GM18951 (cell line): Measurements from ENCODE around the gene YBX1.
"Not testable (repeated sequence)": the region's sequence is repeated elsewhere in the genome, so short reads cannot be mapped to it uniquely, and the experiment has no call there.

Experiments
- POLR2A ChIP-seq: IDR thresholded peaks from 4 replicates; pipeline ENCODE4 v1.6.1; 2011; ENCODE audit warnings: mild to moderate bottlenecking; ENCODE audit not compliant: insufficient read length, insufficient read depth; ENCODE audit errors: extremely low read depth
- in situ Hi-C: fragments of 300-500 bp; cut with MboI; formaldehyde crosslinking; loops from one replicate; pipeline ENCODE4 v1.12.0; 2022; ENCODE audit warnings: low sequenced_read_pairs, mixed read lengths, inconsistent platforms; ENCODE audit not compliant: unreplicated experiment

The YBX1 gene

DNA sequence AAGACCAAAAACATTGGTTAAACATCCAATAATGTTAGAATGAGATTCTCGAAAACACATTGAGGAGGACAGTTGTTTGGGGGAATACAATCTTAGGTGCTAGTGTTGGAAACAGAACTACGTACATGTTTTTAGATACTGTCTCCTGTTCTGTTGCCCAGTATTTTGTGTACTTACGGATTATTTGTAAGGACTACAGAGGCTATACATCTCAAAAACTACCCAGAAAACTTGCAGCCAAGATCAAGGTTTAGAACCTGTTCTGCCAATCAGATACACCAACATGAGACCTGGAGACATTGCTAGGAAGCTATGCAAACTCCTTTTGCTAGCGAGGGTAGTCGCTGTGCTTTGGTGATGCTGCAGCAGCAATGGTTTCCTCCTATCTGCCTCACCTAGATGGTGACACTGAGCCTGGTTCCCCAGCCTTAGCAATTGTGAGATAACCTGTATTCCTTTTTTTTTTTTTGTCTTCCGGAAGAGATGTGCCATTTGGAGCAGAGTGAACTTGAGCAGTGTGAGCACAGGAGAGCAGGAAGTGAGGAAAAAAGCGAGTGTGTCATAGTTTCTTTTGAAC lies 21.8 kb downstream of the YBX1 start:
- in situ Hi-C loops = no loop called here
- TF ChIP-seq POLR2A = no peak

DNA sequence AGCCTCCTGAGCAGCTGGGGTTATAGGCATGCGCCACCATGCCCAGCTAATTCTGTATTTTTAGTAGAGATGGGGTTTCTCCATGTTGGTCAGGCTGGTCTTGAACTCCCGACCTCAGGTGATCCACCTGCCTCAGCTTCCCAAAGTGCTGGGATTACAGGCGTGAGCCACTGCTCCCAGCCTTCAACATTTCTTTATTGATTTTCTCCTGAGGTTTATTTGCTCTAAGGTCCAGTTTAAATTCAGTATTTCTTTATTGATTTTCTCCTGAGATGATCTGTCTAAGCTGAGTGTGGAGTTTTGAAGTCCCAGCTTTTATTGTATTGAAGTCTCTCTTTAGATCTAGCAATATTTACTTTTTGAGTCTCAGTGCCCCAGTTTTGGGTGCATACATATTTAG lies 30.6 kb downstream of the YBX1 start:
- in situ Hi-C loops = not testable (repeated sequence)

DNA sequence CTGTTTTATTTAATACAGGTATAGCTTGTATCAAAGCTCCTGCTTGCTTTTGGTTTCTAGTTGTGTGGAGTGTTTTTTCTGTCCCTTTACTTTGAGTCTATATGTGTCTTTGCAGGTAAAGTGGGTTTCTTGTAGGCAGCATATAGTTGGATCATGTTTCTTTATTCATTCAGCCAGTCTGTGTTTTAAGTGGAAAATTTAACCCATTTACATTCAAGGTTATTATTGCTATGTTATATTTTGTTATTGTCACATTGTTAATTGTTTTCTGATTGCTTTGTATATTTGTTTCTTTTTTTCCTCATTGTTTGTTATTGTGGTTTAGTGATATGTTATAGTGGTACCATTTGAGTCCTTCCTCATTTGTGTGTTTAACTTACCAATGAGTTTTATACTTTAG lies 31.1 kb downstream of the YBX1 start:
- no peak for TF ChIP-seq POLR2A

DNA sequence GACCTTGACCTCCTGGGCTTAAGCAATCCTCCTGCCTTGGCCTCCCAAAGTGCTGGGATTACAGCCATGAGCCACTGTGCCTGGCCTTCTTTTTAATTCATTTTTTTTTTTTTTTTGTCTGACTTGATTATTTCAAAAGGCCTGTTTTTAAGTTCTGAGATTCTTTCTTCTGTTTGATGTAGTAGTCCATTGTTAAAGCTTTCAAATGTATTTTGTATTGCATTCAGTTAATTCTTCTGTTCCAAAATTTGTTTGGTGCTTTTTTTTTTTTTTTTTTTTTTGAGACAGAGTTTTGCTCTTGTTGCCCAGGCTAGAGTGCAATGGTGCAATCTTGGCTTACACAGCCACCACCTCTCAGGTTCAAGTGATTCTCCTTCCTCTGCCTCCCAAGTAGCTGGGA lies 32.2 kb downstream of the YBX1 start:
- in situ Hi-C loops = not testable (repeated sequence)

More for the DNA sequence above, 31.1 kb downstream of the YBX1 start:
- in situ Hi-C loops = no loop called here

DNA sequence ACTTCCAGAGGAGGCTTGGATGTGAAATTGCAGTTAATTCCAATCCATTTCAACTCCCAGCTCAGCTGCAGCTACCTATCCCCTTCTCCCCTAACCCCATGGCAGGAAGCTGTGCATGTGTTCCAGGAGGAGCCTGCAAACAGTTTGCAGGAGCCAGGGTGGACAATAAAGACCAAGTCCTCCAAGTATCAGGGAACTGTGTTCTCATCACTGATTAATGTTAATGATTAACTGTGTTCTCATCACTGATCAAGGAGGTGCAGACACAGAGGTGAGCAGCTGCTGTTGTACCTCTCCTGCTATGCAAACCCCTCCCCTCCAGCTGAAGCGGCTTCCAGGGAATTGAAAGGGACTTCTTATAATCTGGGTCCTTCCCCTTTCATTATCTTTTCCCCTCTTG lies 38.6 kb downstream of the YBX1 start:
- in situ Hi-C loops = no loop called here
- no peak for TF ChIP-seq POLR2A

DNA sequence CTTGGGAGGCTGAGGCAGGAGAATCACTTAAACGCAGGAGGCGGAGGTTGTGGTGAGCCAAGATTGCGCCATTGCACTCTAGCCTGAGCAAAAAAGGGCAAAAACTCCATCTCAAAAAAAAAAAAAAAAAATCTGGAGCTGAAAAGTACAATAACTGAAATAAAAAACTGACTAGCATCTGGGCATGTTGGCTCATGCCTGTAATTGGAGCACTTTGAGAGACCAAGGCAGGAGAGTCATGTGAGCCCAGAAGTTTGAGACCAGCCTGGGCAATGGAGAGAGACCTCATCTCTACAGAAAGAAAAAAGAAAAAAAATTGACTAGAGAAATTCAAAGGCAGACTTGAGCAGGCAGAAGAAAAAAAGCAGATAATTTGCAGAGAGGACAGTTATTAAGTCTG lies 39.7 kb downstream of the YBX1 start:
- in situ Hi-C loops = no loop called here
- TF ChIP-seq POLR2A = no peak

DNA sequence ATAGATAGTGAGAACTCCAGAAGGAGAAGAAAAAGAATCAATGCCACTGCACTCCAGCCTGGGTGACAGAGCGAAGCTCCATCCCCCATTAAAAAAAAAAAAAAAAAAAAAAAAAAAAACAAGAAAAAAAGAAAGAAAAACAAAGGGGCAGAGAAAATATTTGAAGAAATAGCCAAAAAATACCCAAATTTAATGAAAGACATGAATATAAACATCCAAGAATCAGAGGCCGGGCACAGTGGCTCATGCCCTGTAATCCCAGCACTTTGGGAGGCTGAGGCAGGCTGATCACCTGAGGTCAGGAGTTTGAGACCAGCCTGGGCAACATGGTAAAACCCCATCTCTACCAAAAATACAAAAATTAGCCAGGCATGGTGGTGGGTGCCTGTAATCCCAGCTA lies 40.2 kb downstream of the YBX1 start:
- in situ Hi-C loops = not testable (repeated sequence)

DNA sequence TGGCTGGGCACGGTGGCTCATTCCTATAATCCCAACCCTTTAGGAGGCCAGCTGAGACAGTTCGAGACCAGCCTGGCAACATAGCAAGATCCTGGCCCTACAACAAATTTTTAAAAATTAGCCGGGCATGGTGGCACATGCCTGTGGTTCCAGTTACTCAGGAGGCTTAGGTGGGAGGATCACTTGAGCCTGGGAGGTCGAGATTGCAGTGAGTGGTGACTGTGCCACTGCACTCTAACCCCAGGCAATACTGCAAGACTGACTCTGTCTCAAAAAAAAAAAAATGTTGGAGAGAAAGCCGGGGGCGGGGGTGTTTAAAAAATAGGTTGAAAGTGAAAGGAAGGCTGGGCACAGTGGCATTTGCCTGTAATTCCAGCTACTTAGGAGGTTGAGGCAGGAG lies 41.3 kb downstream of the YBX1 start:
- in situ Hi-C loops = no loop called here
- TF ChIP-seq POLR2A = no peak

DNA sequence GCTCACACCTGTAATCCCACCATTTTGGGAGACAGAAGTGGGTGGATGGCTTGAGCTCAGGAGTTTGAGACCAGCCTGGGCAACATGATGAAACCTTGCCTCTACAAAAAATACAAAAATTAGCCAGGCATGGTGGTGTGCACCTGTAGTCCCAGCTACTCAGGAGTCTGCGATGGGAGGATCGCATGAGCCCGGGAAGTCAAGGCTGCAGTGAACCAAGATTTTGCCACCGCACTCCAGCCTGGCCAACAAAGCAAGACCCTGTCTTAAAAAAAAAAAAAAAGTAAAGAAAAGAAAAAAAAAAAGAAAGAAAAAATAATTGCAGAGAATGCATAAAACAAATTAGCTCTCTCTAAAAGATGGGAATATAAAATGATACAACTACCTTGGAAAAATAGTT lies 43.6 kb downstream of the YBX1 start:
- in situ Hi-C loops = not testable (repeated sequence)

DNA sequence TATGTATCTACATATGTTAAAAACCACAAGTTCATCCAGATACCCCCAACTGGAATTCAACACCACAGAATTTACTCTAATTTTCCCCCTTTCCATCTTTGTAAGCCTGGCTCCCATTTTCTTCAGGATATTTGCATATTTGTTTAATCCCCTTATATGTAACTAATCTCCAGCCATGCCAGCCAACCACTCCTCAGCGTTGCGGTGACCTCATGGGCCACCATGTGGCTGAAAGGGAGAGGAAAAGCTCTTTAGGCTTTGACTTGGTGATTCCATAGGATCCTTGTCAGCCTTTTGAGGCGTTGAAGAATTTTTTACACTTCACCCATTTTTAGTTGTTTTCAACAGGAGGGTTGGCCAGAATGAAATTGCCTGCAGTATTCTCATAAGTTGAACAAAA lies 47.8 kb downstream of the YBX1 start:
- in situ Hi-C loops = loop anchor here (10.0 kb wide), 1 partner anchor 395 kb away; the partner anchor contains the start of gene FOXJ3

DNA sequence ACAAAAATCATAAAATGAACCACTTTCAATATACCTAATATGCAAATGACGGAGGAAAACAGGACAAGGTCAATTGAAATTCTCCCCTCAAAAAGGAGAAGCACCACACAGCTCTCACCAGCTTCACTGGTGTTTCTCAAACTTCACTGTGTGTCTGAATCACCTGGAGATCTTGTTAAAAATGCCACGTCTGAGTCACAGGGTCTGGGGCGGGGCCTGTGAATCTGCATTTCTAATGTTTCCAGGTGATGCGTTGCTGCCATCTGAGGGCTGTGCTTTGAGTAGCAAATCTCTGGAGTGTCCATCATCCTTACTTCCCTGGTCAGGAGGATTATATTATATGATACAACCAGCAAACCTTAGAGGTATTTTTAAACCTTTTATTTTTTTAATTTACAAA lies 48.8 kb downstream of the YBX1 start:
- in situ Hi-C loops = loop anchor here (10.0 kb wide), 1 partner anchor 396 kb away; the partner anchor contains the start of gene FOXJ3
- TF ChIP-seq POLR2A = no peak

More for the DNA sequence above, 47.8 kb downstream of the YBX1 start:
- TF ChIP-seq POLR2A = no peak

DNA sequence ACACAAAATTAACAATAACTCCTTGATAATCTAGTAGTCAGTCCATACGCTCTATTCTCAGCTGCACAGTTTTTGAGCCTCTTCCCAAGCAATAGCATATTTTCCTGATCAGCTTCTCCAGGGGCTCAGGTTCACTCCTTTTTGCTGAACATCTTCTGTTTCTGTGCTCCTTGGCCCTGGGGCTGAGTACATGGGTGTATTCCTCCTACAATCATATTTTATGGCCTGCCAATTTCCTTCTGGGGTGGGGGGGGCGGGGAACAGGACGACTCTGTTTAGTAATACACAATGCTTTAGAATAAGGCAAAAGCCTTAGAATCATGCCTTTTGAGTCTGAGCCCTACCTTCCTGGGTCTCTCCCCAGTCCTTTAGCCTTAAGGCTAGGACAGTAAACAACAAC lies 49.4 kb downstream of the YBX1 start:
- in situ Hi-C loops = loop anchor here (10.0 kb wide), 1 partner anchor 397 kb away; the partner anchor contains the start of gene FOXJ3
- no peak for TF ChIP-seq POLR2A

DNA sequence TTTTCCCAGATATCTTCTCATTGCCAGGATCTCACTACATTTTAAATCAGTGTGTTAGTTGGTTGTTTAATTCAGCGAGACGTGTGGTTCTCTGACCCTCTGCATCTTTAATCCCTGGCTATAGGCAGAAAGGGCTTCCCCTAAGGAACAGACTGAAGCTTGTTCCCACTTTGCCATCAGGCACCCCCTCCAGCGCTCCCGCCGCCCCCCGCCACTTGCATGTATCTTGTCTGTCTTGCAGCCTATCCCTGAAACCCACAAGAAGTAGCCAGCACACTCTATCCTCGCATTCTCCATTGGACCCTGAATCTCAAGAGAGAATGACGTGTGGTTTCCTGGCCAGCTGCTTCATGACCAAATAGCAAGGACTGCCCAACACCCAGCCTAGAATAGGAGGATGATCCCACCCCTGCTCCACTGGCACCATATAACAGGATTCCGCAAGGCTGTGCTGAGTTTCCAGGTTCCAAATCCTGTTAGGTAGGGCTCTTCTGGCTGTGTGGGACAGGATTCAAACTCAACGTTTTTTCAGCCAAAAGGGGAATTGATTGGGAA lies 50.0 kb downstream of the YBX1 start:
- no peak for TF ChIP-seq POLR2A
- in situ Hi-C loops = loop anchor here (10.0 kb wide), 1 partner anchor 397 kb away; the partner anchor contains the start of gene FOXJ3

DNA sequence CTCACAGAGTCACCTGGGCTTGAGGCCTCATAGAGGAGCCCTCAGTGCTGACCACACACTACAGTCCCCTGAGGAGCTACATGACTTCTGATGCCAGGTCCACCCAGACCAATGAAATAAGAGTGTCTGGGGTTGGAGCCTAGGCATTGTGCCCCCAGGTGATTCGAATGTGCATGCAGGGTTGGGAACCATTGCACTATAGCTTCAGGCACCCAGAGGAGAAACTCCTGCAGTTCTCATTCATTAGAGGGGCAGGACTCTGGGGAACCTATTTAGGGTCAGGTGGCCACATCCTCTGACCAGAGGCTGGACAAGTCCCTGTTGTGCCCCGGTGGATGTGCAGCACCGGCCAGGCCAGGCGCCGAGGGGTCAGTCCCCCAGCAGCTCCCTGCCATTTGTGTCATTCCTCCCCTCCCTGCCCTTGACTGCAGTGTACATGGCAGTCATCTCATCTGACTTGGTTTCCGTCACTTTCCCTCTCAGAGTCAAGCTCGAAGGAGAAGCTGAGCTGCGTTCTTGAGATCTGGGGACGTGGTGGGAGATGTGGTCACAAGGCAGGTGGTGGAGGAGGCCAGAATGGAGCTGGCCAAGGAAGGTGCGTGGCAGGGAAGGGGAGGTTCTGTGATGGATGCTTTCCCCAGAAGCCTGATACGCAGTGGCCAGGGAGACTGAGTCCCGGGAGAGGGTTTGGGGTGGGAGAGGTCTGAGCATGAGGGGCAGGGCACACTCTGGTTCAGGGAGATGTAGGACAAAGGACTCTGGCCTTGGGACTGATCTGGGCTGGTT lies 51.4 kb downstream of the YBX1 start:
- in situ Hi-C loops = loop anchor here (10.0 kb wide), 1 partner anchor 399 kb away; the partner anchor contains the start of gene FOXJ3
- no peak for TF ChIP-seq POLR2A
